PC-3 (cell line): ENCODE results near the gene GTPBP2. TPM values are rescaled to one million over a fixed set of nuclear protein-coding genes. Genes with fewer than 3 reads are reported as not detected.

Experiments used
- ATAC-seq: fragments of 200-7000 bp; cut with Tn5 transposase; 2 replicates; pipeline ENCODE4 v1.9.1; 2020; ENCODE audit warnings: mild to moderate bottlenecking, moderate library complexity
- BruUV-seq: library from RNA; stranded (reverse); fragments of 400-500 nt; replicated peaks from 2 replicates; lab custom pipeline; 2021; lab: Mats Ljungman, UMichigan
- CTCF ChIA-PET: fragments of 300-600 bp; sonication (Branson Sonifier 250); formaldehyde crosslinking; loops from one replicate; lab custom pipeline; 2022; ENCODE audit warnings: antibody characterized with exemption; lab: Charles Lee
- POLR2A ChIA-PET: fragments of 300-600 bp; sonication (Branson Sonifier 250); formaldehyde crosslinking; loops from one replicate; lab custom pipeline; 2022; ENCODE audit warnings: antibody characterized with exemption; ENCODE audit not compliant: unreplicated experiment; lab: Charles Lee
- DNase-seq: peaks from one replicate; pipeline ENCODE4 v3.0.0-alpha.2; 2015
- H2AFZ ChIP-seq: fragments of 300-600 bp; sonication (generic); 2 replicates; pipeline ENCODE4 v1.6.0; 2016; ENCODE audit warnings: antibody characterized with exemption, low read length
- H3F3A ChIP-seq: fragments of 300-600 bp; sonication (generic); one replicate; pipeline ENCODE4 v1.6.0; 2017; ENCODE audit warnings: antibody characterized with exemption, low read length, control low read depth, mild to moderate bottlenecking; ENCODE audit not compliant: unreplicated experiment
- H3K27ac ChIP-seq: fragments of 300-600 bp; sonication (generic); 2 replicates; pipeline ENCODE4 v1.5.1; 2016; ENCODE audit warnings: mild to moderate bottlenecking, low read length
- H3K27me3 ChIP-seq: fragments of 300-600 bp; sonication (generic); 2 replicates; pipeline ENCODE4 v1.6.1; 2016; ENCODE audit warnings: low read length, mixed read lengths
- H3K36me3 ChIP-seq: fragments of 300-600 bp; sonication (generic); 2 replicates; pipeline ENCODE4 v1.6.1; 2016; ENCODE audit warnings: low read depth, mixed run types, low read length, mixed read lengths
- H3K4me1 ChIP-seq: fragments of 300-600 bp; sonication (generic); 2 replicates; pipeline ENCODE4 v1.5.1; 2016; ENCODE audit warnings: low read length; ENCODE audit not compliant: insufficient read depth
- H3K4me2 ChIP-seq: fragments of 300-600 bp; sonication (generic); 2 replicates; pipeline ENCODE4 v1.6.0; 2016; ENCODE audit warnings: low read length
- H3K4me3 ChIP-seq: fragments of 300-600 bp; sonication (generic); 2 replicates; pipeline ENCODE4 v1.5.1; 2016; ENCODE audit warnings: mild to moderate bottlenecking, low read length, mixed read lengths
- H3K79me2 ChIP-seq: fragments of 300-600 bp; sonication (generic); 2 replicates; pipeline ENCODE4 v1.6.1; 2017; ENCODE audit warnings: low read length, mixed read lengths
- H3K9ac ChIP-seq: fragments of 300-600 bp; sonication (generic); 2 replicates; pipeline ENCODE4 v1.6.0; 2016; ENCODE audit warnings: mild to moderate bottlenecking, low read length
- H3K9me2 ChIP-seq: fragments of 300-600 bp; sonication (generic); replicated peaks from 2 replicates; pipeline ENCODE4 v1.6.1; 2016; ENCODE audit warnings: mixed run types, low read length, mixed read lengths
- H3K9me3 ChIP-seq: fragments of 300-600 bp; sonication (generic); 2 replicates; pipeline ENCODE4 v1.6.1; 2016; ENCODE audit warnings: low read length, mixed read lengths
- H4K20me1 ChIP-seq: fragments of 300-600 bp; sonication (generic); 2 replicates; pipeline ENCODE4 v1.6.1; 2016; ENCODE audit warnings: low read length, mixed read lengths
- EZH2 ChIP-seq: fragments of 300-600 bp; sonication (generic); IDR thresholded peaks from one replicate; pipeline ENCODE4 v1.6.1; 2017; ENCODE audit warnings: antibody characterized with exemption, mild to moderate bottlenecking, low read length; ENCODE audit not compliant: unreplicated experiment
- EZH2phosphoT487 ChIP-seq: fragments of 300-600 bp; sonication (generic); IDR thresholded peaks from 2 replicates; pipeline ENCODE4 v1.6.1; 2018; ENCODE audit warnings: mild to moderate bottlenecking, antibody characterized with exemption, low read length, borderline replicate concordance
- intact Hi-C: fragments of 100-400 bp; cut with micrococcal nuclease; formaldehyde crosslinking; loops from 2 replicates; pipeline ENCODE4 v1.9.0; 2023
- total RNA-seq: library from RNA; depleted of rRNA; stranded (reverse); fragments of >200 nt; gene quantifications from 2 replicates; pipeline ENCODE4 v1.2.3, GENCODE V29; 2014
- TF ChIP-seq, protein P1 (sequence below): fragments of 300-600 bp; sonication (generic); conservative IDR thresholded peaks from 2 replicates; pipeline ENCODE4 v1.5.1; 2017; ENCODE audit warnings: antibody characterized with exemption, low read depth, mild to moderate bottlenecking, low read length

Gene GTPBP2
- total RNA-seq, 1 experiment from 2014 or later = 38.1 TPM

DNA sequence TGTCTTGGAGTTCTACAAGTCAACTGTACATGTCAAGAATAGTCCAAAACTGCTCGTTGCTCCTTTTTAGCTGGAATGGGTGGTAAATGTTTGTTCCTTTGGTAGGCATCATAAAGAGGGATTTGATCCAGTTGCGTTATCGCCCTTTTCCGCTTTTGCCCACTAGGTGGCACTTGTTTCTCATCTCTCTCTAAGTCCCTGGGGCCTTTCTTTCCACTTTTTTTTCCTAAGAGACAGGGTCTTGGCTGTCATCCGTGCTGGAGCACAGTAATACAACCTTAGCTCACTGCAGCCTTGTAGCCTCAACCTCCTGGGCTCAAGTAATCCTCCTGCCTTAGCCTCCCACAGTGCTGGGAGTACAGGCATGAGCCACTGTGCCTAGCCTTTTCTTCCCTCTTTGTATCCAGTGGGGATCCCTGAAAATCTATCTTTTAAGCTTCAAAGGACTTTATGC is 20.7 kb downstream of the GTPBP2 start:
- no peaks in the 10 kb centered on the region for H3K9me2 ChIP-seq
- H3K9me3 ChIP-seq = no peaks in the 10 kb centered on the region
- ATAC-seq (peak; percentile 77), DNase-seq (peak; percentile 86)
- no peak overlapping the region for H2AFZ ChIP-seq
- peaks cover 14% of the 10 kb centered on the region for H3K36me3 ChIP-seq
- no peaks in the 10 kb centered on the region for H3K27me3 ChIP-seq
- no TSS peak for BruUV-seq
- CTCF ChIA-PET = interaction anchor here (0.6 kb wide), 1 partner anchor 21 kb away, joined by 3 read pairs; no protein-coding TSS in a partner anchor
- H3K79me2 ChIP-seq = no peaks in the 10 kb centered on the region
- H3F3A ChIP-seq = no peaks in the 10 kb centered on the region
- no peak for TF ChIP-seq EZH2
- TF ChIP-seq, protein P1, sequence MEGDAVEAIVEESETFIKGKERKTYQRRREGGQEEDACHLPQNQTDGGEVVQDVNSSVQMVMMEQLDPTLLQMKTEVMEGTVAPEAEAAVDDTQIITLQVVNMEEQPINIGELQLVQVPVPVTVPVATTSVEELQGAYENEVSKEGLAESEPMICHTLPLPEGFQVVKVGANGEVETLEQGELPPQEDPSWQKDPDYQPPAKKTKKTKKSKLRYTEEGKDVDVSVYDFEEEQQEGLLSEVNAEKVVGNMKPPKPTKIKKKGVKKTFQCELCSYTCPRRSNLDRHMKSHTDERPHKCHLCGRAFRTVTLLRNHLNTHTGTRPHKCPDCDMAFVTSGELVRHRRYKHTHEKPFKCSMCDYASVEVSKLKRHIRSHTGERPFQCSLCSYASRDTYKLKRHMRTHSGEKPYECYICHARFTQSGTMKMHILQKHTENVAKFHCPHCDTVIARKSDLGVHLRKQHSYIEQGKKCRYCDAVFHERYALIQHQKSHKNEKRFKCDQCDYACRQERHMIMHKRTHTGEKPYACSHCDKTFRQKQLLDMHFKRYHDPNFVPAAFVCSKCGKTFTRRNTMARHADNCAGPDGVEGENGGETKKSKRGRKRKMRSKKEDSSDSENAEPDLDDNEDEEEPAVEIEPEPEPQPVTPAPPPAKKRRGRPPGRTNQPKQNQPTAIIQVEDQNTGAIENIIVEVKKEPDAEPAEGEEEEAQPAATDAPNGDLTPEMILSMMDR = peak; percentile 91
- no peak for TF ChIP-seq EZH2phosphoT487
- peaks cover 8% of the 10 kb centered on the region; the same call in 1 of the 2 replicates for H3K4me1 ChIP-seq
- H3K27ac ChIP-seq = no peak overlapping the region
- no peaks in the 10 kb centered on the region for H4K20me1 ChIP-seq
- H3K4me2 ChIP-seq = no peak overlapping the region
- intact Hi-C loops = no loop called here
- H3K4me3 ChIP-seq = no peak overlapping the region
- POLR2A ChIA-PET = no interaction called here
- H3K9ac ChIP-seq = no peak overlapping the region

DNA sequence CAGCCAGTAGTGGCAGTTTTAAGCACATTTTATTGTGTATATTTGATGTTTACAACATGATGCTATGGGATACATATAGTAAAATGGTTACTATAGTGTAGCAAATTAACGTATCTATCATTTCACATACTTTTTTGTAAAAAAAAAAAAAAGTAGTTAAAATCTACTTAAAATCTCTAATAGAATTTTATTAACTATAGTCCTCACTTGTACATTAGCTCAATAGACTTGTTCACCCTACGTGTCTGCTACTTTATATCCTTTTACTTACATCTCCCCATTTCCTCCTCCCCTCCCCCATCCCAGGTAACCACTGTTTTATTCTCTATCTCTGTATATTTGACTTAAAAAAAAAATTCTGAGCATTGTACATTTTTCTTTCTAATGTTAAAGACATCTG is 23.0 kb downstream of the GTPBP2 start:
- no peaks in the 10 kb centered on the region for H3K9me3 ChIP-seq
- intact Hi-C loops = no loop called here
- ATAC-seq = no peak
- H4K20me1 ChIP-seq = no peaks in the 10 kb centered on the region
- no peaks in the 10 kb centered on the region for H3K9me2 ChIP-seq
- no peak for DNase-seq
- no peak overlapping the region for H3K9ac ChIP-seq
- no peak overlapping the region for H3K4me2 ChIP-seq
- TF ChIP-seq EZH2 = no peak
- TF ChIP-seq, protein P1 = no peak
- no peak for TF ChIP-seq EZH2phosphoT487
- no peak overlapping the region for H3K4me3 ChIP-seq
- CTCF ChIA-PET = no interaction called here
- H3K4me1 ChIP-seq = peaks cover 8% of the 10 kb centered on the region; the same call in 1 of the 2 replicates
- no peak overlapping the region for H3K27ac ChIP-seq
- no peak overlapping the region for H2AFZ ChIP-seq
- POLR2A ChIA-PET = no interaction called here
- no peaks in the 10 kb centered on the region for H3K27me3 ChIP-seq
- peaks cover 21% of the 10 kb centered on the region for H3K36me3 ChIP-seq
- BruUV-seq = no TSS peak
- H3K79me2 ChIP-seq = no peaks in the 10 kb centered on the region
- no peaks in the 10 kb centered on the region for H3F3A ChIP-seq

DNA sequence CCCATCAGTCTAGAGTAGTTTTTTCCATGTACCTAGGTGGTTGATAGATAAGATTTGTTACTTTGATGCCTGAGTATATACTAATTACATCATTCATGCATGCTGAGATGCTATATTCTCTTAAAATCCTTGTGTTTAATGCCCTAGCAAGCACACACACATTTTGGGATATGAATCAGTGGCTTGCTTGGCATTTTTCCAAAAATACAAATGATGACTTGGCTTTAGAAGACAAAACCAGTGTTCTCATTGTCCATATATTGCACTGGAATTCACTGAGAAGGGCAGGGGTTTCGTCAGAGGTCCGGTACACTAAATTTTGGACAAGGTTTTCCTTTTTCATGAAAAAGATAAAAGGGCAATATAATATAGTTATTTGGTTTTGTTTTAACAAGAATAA is 24.9 kb downstream of the GTPBP2 start:
- no peaks in the 10 kb centered on the region for H3K27me3 ChIP-seq
- H3K4me3 ChIP-seq = no peak overlapping the region
- H2AFZ ChIP-seq = no peak overlapping the region
- no peaks in the 10 kb centered on the region for H3K9me3 ChIP-seq
- intact Hi-C loops = no loop called here
- TF ChIP-seq EZH2 = no peak
- no peak for TF ChIP-seq EZH2phosphoT487
- ChIA-PET CTCF (no interaction called here), POLR2A (no interaction called here)
- H3K4me2 ChIP-seq = no peak overlapping the region
- no peaks in the 10 kb centered on the region for H3K79me2 ChIP-seq
- no peaks in the 10 kb centered on the region for H3F3A ChIP-seq
- H3K27ac ChIP-seq = no peak overlapping the region
- DNase-seq = peak; percentile 75
- 0 out of 2 replicates have a peak, but pooled peaks have one; percentile 25 for ATAC-seq
- no TSS peak for BruUV-seq
- no peak overlapping the region for H3K9ac ChIP-seq
- H4K20me1 ChIP-seq = no peaks in the 10 kb centered on the region
- H3K9me2 ChIP-seq = no peaks in the 10 kb centered on the region
- H3K4me1 ChIP-seq = peaks cover 8% of the 10 kb centered on the region; the same call in 1 of the 2 replicates
- peaks cover 21% of the 10 kb centered on the region for H3K36me3 ChIP-seq
